ENCODE measurements around the gene CFAP20DC. TPM values are rescaled to one million over a fixed set of nuclear protein-coding genes. Genes with fewer than 3 reads are reported as not detected.
"Not testable (repeated sequence)": the region's sequence is repeated elsewhere in the genome, so short reads cannot be mapped to it uniquely, and the experiment has no call there.

CFAP20DC gene
- total RNA-seq (2016; rRNA removed; fragmentation: Illumina TruSeq; extraction: Trizol) (not detected in 2 replicates), polyA plus RNA-seq (2011; rRNA removed) (not detected in 2 replicates), polyA minus RNA-seq (2011; rRNA and poly(A)+ RNA removed; ENCODE audit: low replicate concordance) (not detected in 2 replicates), Bru-seq, nascent RNA (percentile 4 among the genes with signal in this experiment), BruChase-seq, experiment 1, labeled RNA remaining after a 6-hour chase (percentile 2 among the genes with signal in this experiment), BruChase-seq, experiment 2, labeled RNA remaining after a 2-hour chase (percentile 2 among the genes with signal in this experiment)
- not detected in 2 replicates for total RNA-seq (2016; cell fraction: cytosol; rRNA removed; fragmentation: Illumina TruSeq; extraction: Trizol; ENCODE audit: low read depth)
- total RNA-seq (2016; cell fraction: insoluble cytoplasmic fraction; rRNA removed; fragmentation: Illumina TruSeq; extraction: Trizol), result not detected in 2 replicates
- total RNA-seq (2016; cell fraction: membrane; rRNA removed; fragmentation: Illumina TruSeq; extraction: Trizol), result not detected in 2 replicates
- total RNA-seq (2016; cell fraction: nucleus; rRNA removed; fragmentation: Illumina TruSeq; extraction: Trizol), result not detected in 2 replicates
- polyA plus RNA-seq (2011; cell fraction: cytosol; rRNA removed), result not detected in 2 replicates
- not detected in 2 replicates for polyA plus RNA-seq (2011; cell fraction: nucleus; rRNA removed)
- not detected in 2 replicates for polyA plus RNA-seq (2012)
- polyA plus RNA-seq (2016; cell fraction: cytosol; fragmentation: Illumina TruSeq; extraction: Trizol; ENCODE audit: low read depth), result not detected in 2 replicates
- polyA plus RNA-seq (2016; cell fraction: insoluble cytoplasmic fraction; fragmentation: Illumina TruSeq; extraction: Trizol; ENCODE audit: low read depth), result not detected in 2 replicates
- not detected in 2 replicates for polyA plus RNA-seq (2016; cell fraction: membrane; fragmentation: Illumina TruSeq; extraction: Trizol; ENCODE audit: low read depth)
- not detected in 2 replicates for polyA plus RNA-seq (2016; cell fraction: nucleus; fragmentation: Illumina TruSeq; extraction: Trizol; ENCODE audit: insufficient read depth, low read depth)
- polyA minus RNA-seq (2011; cell fraction: cytosol; rRNA and poly(A)+ RNA removed), result not detected in 2 replicates
- not detected in 2 replicates for polyA minus RNA-seq (2011; cell fraction: nucleus; rRNA and poly(A)+ RNA removed)
- long read RNA-seq, experiment 1, result 0 reads
- long read RNA-seq, experiment 2, result 0 reads

DNA sequence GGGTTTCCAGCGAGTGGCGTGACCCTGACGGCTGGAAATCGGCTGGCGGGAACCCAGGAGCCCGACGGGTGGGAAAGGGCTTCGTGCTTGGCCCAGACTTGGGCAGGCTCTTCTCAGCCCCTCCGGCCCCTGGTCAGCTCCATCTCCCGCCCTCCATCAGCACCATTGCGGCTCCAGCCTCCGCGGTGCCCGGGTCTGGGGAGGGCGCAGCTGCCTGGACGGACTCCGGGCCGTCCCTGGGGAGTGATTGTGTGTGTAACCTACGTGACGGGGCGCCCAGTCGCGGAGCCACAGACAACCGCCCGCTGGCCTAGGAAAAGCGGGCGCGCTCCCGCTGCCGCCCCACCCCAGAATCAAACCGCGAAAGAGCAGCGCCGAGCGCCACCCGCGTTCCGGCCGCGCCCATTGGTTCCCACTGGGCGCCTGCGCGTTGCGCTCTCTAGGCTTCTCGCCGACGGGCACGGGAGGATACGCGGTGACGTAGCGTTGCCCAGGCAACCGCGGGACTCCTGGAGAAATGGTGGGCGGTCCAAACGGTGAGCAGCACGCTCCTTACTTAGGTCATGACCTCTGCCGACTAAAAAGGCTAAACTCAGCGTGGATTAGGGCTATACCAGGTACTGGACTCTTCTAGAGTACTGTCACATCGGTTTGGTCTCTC lies at the start of gene CFAP20DC:
Gene CFAP20DC (minus strand): TSS at position 355 of the 661 bp plus-strand sequence. CDS start 394 bp downstream, outside the sequence.
- Histone ChIP-seq H4K20me1 (ENCODE audit: insufficient read depth, low read length) (no peaks in the 10 kb centered on the region), H3K4me1 (ENCODE audit: insufficient read depth, low read length) (no peaks in the 10 kb centered on the region), H3K27me3 (ENCODE audit: control insufficient read depth in 1 of 2, insufficient read depth in 2 of 2, low read length in 2 of 2) (no peaks in the 10 kb centered on the region; a peak in 1 of 5 replicates), H3K79me2 (ENCODE audit: insufficient read depth, low read length) (no peaks in the 10 kb centered on the region), H2AFZ (ENCODE audit: low read length) (no peak within 1 kb of the TSS), H3K9ac (ENCODE audit: insufficient read depth, low read depth, low read length) (no peak within 1 kb of the TSS), H3K4me2 (ENCODE audit: low read depth, low read length) (peak within 1 kb of the TSS; percentile 55), H3K36me3 (replicated peaks in 1 of 2; ENCODE audit: control insufficient read depth in 1 of 2, insufficient read depth in 2 of 2, low read length in 2 of 2) (no peaks in the 10 kb centered on the region), H3K9me3 (ENCODE audit: low read length) (no peaks in the 10 kb centered on the region), H3K27ac (ENCODE audit: extremely low read length, insufficient read depth, low read length) (no peak within 1 kb of the TSS), H3K4me3 (replicated peaks in 1 of 3; ENCODE audit: insufficient read depth in 1 of 3, low read depth in 2 of 3, low read length in 3 of 3) (peak within 1 kb of the TSS in 1 of 3 experiments; percentile 7; a peak in 1 of 6 replicates)
- peak; percentile 67 for ATAC-seq
- 52% methylated on average over 11 of the region's 60 CpGs for whole genome bisulfite sequencing (ENCODE audit: low lambda C conversion rate)
- TF ChIP-seq RFX3 (CRISPR knock-in tag; IDR thresholded peaks at IDR 0.05), result peak; percentile 51; the same call in 1 of the 2 replicates
- peak; percentile 28; the same call in 1 of the 2 replicates for TF ChIP-seq RFX1 (IDR thresholded peaks at IDR 0.05)
- peak; percentile 42; the same call in 1 of the 2 replicates for TF ChIP-seq CREB1 (IDR thresholded peaks at IDR 0.05)
- no peak for TF ChIP-seq CREB1 (CRISPR knock-in tag; IDR thresholded peaks at IDR 0.05)
- no peak for TF ChIP-seq HBP1 (CRISPR knock-in tag; IDR thresholded peaks at IDR 0.05; ENCODE audit: low read depth)
- TF ChIP-seq PAX8 (CRISPR knock-in tag; IDR thresholded peaks at IDR 0.05; ENCODE audit: borderline replicate concordance), result no peak
- TF ChIP-seq, protein P1, sequence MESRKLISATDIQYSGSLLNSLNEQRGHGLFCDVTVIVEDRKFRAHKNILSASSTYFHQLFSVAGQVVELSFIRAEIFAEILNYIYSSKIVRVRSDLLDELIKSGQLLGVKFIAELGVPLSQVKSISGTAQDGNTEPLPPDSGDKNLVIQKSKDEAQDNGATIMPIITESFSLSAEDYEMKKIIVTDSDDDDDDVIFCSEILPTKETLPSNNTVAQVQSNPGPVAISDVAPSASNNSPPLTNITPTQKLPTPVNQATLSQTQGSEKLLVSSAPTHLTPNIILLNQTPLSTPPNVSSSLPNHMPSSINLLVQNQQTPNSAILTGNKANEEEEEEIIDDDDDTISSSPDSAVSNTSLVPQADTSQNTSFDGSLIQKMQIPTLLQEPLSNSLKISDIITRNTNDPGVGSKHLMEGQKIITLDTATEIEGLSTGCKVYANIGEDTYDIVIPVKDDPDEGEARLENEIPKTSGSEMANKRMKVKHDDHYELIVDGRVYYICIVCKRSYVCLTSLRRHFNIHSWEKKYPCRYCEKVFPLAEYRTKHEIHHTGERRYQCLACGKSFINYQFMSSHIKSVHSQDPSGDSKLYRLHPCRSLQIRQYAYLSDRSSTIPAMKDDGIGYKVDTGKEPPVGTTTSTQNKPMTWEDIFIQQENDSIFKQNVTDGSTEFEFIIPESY (CRISPR knock-in tag; IDR thresholded peaks at IDR 0.05), result 0 out of 2 replicates have a peak, but pooled peaks have one; percentile 6
- no peak for TF ChIP-seq MXI1 (IDR thresholded peaks at IDR 0.05; ENCODE audit: borderline replicate concordance, low read depth, low read length)
- TF ChIP-seq, protein P2, sequence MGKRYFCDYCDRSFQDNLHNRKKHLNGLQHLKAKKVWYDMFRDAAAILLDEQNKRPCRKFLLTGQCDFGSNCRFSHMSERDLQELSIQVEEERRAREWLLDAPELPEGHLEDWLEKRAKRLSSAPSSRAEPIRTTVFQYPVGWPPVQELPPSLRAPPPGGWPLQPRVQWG (CRISPR knock-in tag; IDR thresholded peaks at IDR 0.05; ENCODE audit: borderline replicate concordance, low read depth), result no peak
- POLR2A ChIA-PET, result no interaction called here
- peak; percentile 8 for DNase-seq (ENCODE audit: low spot score)
- no peak for FAIRE-seq
- CTCF ChIA-PET (ENCODE audit: low intra/inter-chr PET ratio, low total read pairs), result no interaction called here
- in situ Hi-C loops (cut with HindIII; ENCODE audit: extremely low pct_ligation_motif_present, low pct_unique_long_range_greater_than_20kb), result loop anchor here (5.0 kb wide), 1 partner anchor 408 kb away; no protein-coding TSS in a partner anchor
- intact Hi-C loops (cut with micrococcal nuclease; ENCODE audit: unreplicated experiment), result no loop called here
- no TSS peak for BruUV-seq (replicated peaks)

DNA sequence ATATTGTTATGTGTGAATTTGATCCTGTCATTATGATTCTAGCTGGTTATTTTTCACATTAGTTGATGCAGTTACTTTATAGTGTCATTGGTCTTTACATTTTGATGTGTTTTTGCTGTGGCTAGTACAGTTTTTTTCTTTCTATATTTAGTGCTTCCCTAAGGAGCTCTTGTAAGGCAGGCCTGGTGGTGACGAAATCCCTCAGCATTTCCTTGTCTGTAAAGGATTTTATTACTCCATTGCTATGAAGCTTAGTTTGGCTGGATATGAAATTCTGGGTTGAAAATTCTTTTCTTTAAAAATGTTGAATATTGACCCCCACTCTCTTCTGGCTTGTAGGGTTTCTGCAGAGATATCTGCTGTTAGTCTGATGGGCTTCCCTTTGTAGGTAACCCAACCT lies 48.7 kb upstream of the CFAP20DC start:
- intact Hi-C loops (cut with micrococcal nuclease; ENCODE audit: unreplicated experiment); H3K36me3 ChIP-seq (replicated peaks in 1 of 2; ENCODE audit: control insufficient read depth in 1 of 2, insufficient read depth in 2 of 2, low read length in 2 of 2); H4K20me1 ChIP-seq (ENCODE audit: insufficient read depth, low read length); H3K27me3 ChIP-seq (ENCODE audit: control insufficient read depth in 1 of 2, insufficient read depth in 2 of 2, low read length in 2 of 2); H3K9me3 ChIP-seq (ENCODE audit: low read length); FAIRE-seq; H2AFZ ChIP-seq (ENCODE audit: low read length); ATAC-seq; DNase-seq (ENCODE audit: low spot score); H3K9ac ChIP-seq (ENCODE audit: insufficient read depth, low read depth, low read length); POLR2A ChIA-PET; CTCF ChIA-PET (ENCODE audit: low intra/inter-chr PET ratio, low total read pairs); H3K79me2 ChIP-seq (ENCODE audit: insufficient read depth, low read length); H3K4me3 ChIP-seq (replicated peaks in 1 of 3; ENCODE audit: insufficient read depth in 1 of 3, low read depth in 2 of 3, low read length in 3 of 3); in situ Hi-C loops (cut with HindIII; ENCODE audit: extremely low pct_ligation_motif_present, low pct_unique_long_range_greater_than_20kb); BruUV-seq (replicated peaks); H3K4me1 ChIP-seq (ENCODE audit: insufficient read depth, low read length); H3K27ac ChIP-seq (ENCODE audit: extremely low read length, insufficient read depth, low read length); H3K4me2 ChIP-seq (ENCODE audit: low read depth, low read length): not testable (repeated sequence)
- 0% methylated on average over 1 of the region's 1 CpG for WGBS (ENCODE audit: low lambda C conversion rate)

Measured in HepG2 (cell line).